Gastroesophageal sphincter (tissue), 3 donors: ENCODE results near the gene NTN5.

Source experiments
- CTCF ChIP-seq, 4 experiments: fragments of 200-600 bp in 2 of 4; fragments of 450-650 bp in 2 of 4; sonication (generic) in 1 of 4; IDR thresholded peaks; one replicate each; pipeline ENCODE4 v1.5.1; 2017 to 2019; ENCODE audit warnings: antibody characterized with exemption in 4 of 4, mild to moderate bottlenecking in 2 of 4, moderate library complexity in 2 of 4
- EP300 ChIP-seq: sonication (generic); formaldehyde crosslinking; IDR thresholded peaks from one replicate; pipeline ENCODE4 v1.6.1; 2017; ENCODE audit warnings: antibody characterized with exemption, mild to moderate bottlenecking
- POLR2AphosphoS5 ChIP-seq: sonication (generic); formaldehyde crosslinking; IDR thresholded peaks from one replicate; pipeline ENCODE4 v1.6.1; 2017; ENCODE audit warnings: antibody characterized with exemption

GRCh38 chr19:48623556-48624066, 49.2 kb downstream of the NTN5 start:
- TF ChIP-seq CTCF (IDR thresholded peaks at IDR 0.05) (no peak), EP300 (no peak), POLR2AphosphoS5 (no peak)
